ENCODE data around the gene ICAM3. TPM values are rescaled to one million over a fixed set of nuclear protein-coding genes. Genes with fewer than 3 reads are reported as not detected.

ICAM3 gene
- total RNA-seq, 1 donor from 2014 or later = 12.4 TPM

DNA sequence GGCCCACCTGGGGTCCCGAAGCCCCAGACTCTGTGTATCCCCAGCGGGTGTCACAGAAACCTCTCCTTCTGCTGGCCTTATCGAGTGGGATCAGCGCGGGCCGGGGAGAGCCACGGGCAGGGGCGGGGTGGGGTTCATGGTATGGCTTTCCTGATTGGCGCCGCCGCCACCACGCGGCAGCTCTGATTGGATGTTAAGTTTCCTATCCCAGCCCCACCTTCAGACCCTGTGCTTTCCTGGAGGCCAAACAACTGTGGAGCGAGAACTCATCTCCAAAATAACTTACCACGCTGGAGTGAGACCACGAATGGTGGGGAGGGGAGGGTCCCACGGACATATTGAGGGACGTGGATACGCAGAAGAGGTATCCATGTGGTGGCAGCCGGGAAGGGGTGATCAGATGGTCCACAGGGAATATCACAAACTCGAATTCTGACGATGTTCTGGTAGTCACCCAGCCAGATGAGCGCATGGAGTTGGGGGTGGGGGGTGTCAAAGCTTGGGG is 50.7 kb downstream of the ICAM3 start:
- Histone ChIP-seq H4K20me1 (ENCODE audit: insufficient read depth, low read length) (peaks cover 16% of the 10 kb centered on the region), H3K79me2 (ENCODE audit: insufficient read depth, low read length) (no peaks in the 10 kb centered on the region), H3K4me3 (ENCODE audit: insufficient read depth, low read depth, low read length) (peak overlapping the region; percentile 36), H3K4me2 (ENCODE audit: low read length) (peak overlapping the region; percentile 82), H2AFZ (ENCODE audit: low read depth, low read length) (peak overlapping the region; percentile 60), H3K27me3 (ENCODE audit: insufficient read depth, low read length) (peaks cover 51% of the 10 kb centered on the region), H3K4me1 (ENCODE audit: insufficient read depth, low read length) (peaks cover 32% of the 10 kb centered on the region), H3K9ac (ENCODE audit: low read length) (no peak overlapping the region), H3K36me3 (ENCODE audit: insufficient read depth, low read length) (no peaks in the 10 kb centered on the region), H3K27ac (ENCODE audit: low read depth, low read length) (no peak overlapping the region), H3K9me3 (ENCODE audit: insufficient read depth, low read depth, low read length) (peaks cover 7% of the 10 kb centered on the region)
- Mint-ChIP-seq H3K9me3 (ENCODE audit: unreplicated experiment) (peaks cover 23% of the 10 kb centered on the region), H3K36me3 (ENCODE audit: low read depth, unreplicated experiment) (peaks cover 2% of the 10 kb centered on the region), H3K4me1 (ENCODE audit: low read depth, unreplicated experiment) (peaks cover 5% of the 10 kb centered on the region), H3K4me3 (ENCODE audit: unreplicated experiment) (peak overlapping the region; percentile 20), H3K27ac (ENCODE audit: unreplicated experiment) (no peak overlapping the region), H3K27me3 (ENCODE audit: low read depth, unreplicated experiment) (peaks cover 76% of the 10 kb centered on the region)
- FAIRE-seq (no peak), DNase-seq (ENCODE audit: low read depth) (no peak)
- TF ChIP-seq, protein P1, sequence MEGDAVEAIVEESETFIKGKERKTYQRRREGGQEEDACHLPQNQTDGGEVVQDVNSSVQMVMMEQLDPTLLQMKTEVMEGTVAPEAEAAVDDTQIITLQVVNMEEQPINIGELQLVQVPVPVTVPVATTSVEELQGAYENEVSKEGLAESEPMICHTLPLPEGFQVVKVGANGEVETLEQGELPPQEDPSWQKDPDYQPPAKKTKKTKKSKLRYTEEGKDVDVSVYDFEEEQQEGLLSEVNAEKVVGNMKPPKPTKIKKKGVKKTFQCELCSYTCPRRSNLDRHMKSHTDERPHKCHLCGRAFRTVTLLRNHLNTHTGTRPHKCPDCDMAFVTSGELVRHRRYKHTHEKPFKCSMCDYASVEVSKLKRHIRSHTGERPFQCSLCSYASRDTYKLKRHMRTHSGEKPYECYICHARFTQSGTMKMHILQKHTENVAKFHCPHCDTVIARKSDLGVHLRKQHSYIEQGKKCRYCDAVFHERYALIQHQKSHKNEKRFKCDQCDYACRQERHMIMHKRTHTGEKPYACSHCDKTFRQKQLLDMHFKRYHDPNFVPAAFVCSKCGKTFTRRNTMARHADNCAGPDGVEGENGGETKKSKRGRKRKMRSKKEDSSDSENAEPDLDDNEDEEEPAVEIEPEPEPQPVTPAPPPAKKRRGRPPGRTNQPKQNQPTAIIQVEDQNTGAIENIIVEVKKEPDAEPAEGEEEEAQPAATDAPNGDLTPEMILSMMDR (IDR thresholded peaks at IDR 0.05; ENCODE audit: insufficient read depth, low read depth, low read length) = no peak
- no peak for TF ChIP-seq EZH2 (IDR thresholded peaks at IDR 0.05; ENCODE audit: insufficient read depth, low read length)

DNA sequence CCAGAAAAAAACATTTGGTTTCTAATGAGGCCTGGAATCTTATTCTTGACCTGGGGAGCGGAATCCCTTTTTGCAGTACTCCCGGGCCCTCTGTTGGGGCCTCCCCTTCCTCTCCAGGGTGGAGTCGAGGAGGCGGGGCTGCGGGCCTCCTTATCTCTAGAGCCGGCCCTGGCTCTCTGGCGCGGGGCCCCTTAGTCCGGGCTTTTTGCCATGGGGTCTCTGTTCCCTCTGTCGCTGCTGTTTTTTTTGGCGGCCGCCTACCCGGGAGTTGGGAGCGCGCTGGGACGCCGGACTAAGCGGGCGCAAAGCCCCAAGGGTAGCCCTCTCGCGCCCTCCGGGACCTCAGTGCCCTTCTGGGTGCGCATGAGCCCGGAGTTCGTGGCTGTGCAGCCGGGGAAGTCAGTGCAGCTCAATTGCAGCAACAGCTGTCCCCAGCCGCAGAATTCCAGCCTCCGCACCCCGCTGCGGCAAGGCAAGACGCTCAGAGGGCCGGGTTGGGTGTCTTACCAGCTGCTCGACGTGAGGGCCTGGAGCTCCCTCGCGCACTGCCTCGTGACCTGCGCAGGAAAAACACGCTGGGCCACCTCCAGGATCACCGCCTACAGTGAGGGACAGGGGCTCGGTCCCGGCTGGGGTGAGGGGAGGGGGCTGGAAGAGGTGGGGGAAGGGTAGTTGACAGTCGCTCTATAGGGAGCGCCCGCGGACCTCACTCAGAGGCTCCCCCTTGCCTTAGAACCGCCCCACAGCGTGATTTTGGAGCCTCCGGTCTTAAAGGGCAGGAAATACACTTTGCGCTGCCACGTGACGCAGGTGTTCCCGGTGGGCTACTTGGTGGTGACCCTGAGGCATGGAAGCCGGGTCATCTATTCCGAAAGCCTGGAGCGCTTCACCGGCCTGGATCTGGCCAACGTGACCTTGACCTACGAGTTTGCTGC is 52.4 kb downstream of the ICAM3 start, which contains the start of gene ICAM4:
Gene ICAM4 (plus strand): TSS at position 153 of the 935 bp plus-strand sequence. CDS start 58 bp downstream, at position 211.
- Histone ChIP-seq H3K9me3 (ENCODE audit: insufficient read depth, low read depth, low read length) (no peaks in the 10 kb centered on the region), H3K27ac (ENCODE audit: low read depth, low read length) (no peak within 1 kb of the TSS), H3K36me3 (ENCODE audit: insufficient read depth, low read length) (no peaks in the 10 kb centered on the region), H2AFZ (ENCODE audit: low read depth, low read length) (peak within 1 kb of the TSS; percentile 25), H3K79me2 (ENCODE audit: insufficient read depth, low read length) (no peaks in the 10 kb centered on the region), H3K4me2 (ENCODE audit: low read length) (peak within 1 kb of the TSS; percentile 55), H3K4me1 (ENCODE audit: insufficient read depth, low read length) (peaks cover 27% of the 10 kb centered on the region), H3K9ac (ENCODE audit: low read length) (no peak within 1 kb of the TSS), H3K27me3 (ENCODE audit: insufficient read depth, low read length) (peaks cover 35% of the 10 kb centered on the region), H4K20me1 (ENCODE audit: insufficient read depth, low read length) (peaks cover 8% of the 10 kb centered on the region), H3K4me3 (ENCODE audit: insufficient read depth, low read depth, low read length) (no peak within 1 kb of the TSS)
- H3K27me3 Mint-ChIP-seq (ENCODE audit: low read depth, unreplicated experiment) = peaks cover 69% of the 10 kb centered on the region
- H3K27ac Mint-ChIP-seq (ENCODE audit: unreplicated experiment) = no peak within 1 kb of the TSS
- FAIRE-seq (no peak), DNase-seq (ENCODE audit: low read depth) (no peak)
- H3K4me1 Mint-ChIP-seq (ENCODE audit: low read depth, unreplicated experiment) = peaks cover 5% of the 10 kb centered on the region
- no peaks in the 10 kb centered on the region for H3K36me3 Mint-ChIP-seq (ENCODE audit: low read depth, unreplicated experiment)
- TF ChIP-seq, protein P1 (IDR thresholded peaks at IDR 0.05; ENCODE audit: insufficient read depth, low read depth, low read length) = no peak
- TF ChIP-seq EZH2 (IDR thresholded peaks at IDR 0.05; ENCODE audit: insufficient read depth, low read length) = no peak
- no peak within 1 kb of the TSS for H3K4me3 Mint-ChIP-seq (ENCODE audit: unreplicated experiment)
- H3K9me3 Mint-ChIP-seq (ENCODE audit: unreplicated experiment) = peaks cover 12% of the 10 kb centered on the region

All from astrocyte (in vitro differentiated cells and primary cell).